GM18526 (cell line): ENCODE data around the gene C1orf210.

Experiments
- POLR2A ChIP-seq: IDR thresholded peaks from 3 replicates; pipeline ENCODE4 v1.6.1; 2011; ENCODE audit not compliant: insufficient read length; ENCODE audit errors: extremely low read depth

The C1orf210 gene

GRCh38 chr1:43235040-43235439, 50.3 kb downstream of the C1orf210 start:
- TF ChIP-seq POLR2A, result no peak

DNA sequence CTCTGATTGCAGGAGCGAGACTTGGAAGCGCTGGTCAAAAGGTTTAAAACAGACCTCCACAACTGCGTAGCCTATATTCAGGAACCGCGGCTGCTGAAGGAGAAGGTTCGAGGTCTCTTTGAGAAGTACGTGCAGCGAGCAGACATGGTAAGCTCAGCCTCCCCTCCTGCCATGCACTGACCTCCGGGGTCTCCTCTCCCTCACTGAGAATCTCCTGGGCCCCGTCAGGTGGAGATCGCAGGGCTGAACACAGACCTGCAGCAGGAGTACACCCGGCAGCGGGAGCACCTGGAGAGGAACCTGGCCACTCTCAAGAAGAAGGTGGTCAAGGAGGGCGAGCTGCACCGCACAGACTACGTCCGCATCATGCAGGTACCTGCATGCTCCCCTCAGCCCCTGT, 51.1 kb downstream of the C1orf210 start:
- no peak for TF ChIP-seq POLR2A

DNA sequence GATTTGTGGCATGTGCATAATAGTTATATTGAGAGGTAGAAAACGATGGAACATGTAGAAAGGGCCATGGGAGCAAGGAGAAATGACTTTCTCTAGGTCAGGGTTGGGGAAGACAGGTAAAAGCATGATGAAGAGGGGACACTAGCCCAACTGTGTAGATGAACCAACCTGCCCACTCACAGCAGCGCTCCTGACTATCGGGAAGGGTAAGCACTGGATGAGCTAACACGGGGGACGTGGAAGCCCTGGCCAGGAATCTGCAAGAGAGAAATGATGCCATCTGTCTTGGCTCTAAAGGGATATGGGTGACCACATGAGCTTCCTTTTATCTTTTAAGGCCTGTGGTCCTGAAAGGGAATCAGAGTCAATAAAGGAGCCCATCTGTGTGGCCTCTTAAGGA, 51.8 kb downstream of the C1orf210 start:
- TF ChIP-seq POLR2A, result no peak

GRCh38 chr1:43232482-43232881, 52.9 kb downstream of the C1orf210 start:
- TF ChIP-seq POLR2A, result no peak

DNA sequence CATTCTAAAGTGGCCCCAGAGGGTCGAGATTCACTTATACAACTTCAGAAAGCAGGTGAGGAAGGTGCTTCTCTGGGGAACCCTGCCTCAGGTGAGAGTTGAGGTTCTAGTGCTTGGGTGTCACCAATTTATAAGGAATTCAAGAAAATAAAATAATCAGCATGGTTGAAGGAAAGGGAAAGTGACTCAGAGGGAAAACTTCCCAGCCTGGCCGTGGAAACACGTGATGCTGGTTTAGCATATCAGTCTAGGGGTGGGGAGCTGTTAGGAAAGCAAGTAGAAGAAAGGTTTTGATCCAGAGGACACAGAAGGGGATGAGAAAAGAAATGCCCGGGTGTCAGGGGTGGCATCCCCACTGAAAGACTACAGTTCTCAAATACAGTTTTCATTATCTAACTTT, 53.3 kb downstream of the C1orf210 start:
- TF ChIP-seq POLR2A, result no peak
